ENCODE data around the gene UNC93A.
"Not testable (repeated sequence)": the region's sequence is repeated elsewhere in the genome, so short reads cannot be mapped to it uniquely, and the experiment has no call there.

UNC93A gene

GRCh38 chr6:167275001-167275400, 16.1 kb upstream of the UNC93A start:
- no peak overlapping the region for H3K4me3 ChIP-seq (replicated peaks; ENCODE audit: low read depth, low read length)
- no peak for TF ChIP-seq CTCF (IDR thresholded peaks at IDR 0.05; ENCODE audit: low read length, missing control alignments)
- no peak for DNase-seq (ENCODE audit: low read depth)

- DNase-seq (ENCODE audit: low read depth): no peak
- no peak for TF ChIP-seq CTCF (IDR thresholded peaks at IDR 0.05; ENCODE audit: low read length, missing control alignments)
- no peak overlapping the region for H3K4me3 ChIP-seq (replicated peaks; ENCODE audit: low read depth, low read length)
Measured at GRCh38 chr6:167275436-167275835, 15.7 kb upstream of the UNC93A start.

DNA sequence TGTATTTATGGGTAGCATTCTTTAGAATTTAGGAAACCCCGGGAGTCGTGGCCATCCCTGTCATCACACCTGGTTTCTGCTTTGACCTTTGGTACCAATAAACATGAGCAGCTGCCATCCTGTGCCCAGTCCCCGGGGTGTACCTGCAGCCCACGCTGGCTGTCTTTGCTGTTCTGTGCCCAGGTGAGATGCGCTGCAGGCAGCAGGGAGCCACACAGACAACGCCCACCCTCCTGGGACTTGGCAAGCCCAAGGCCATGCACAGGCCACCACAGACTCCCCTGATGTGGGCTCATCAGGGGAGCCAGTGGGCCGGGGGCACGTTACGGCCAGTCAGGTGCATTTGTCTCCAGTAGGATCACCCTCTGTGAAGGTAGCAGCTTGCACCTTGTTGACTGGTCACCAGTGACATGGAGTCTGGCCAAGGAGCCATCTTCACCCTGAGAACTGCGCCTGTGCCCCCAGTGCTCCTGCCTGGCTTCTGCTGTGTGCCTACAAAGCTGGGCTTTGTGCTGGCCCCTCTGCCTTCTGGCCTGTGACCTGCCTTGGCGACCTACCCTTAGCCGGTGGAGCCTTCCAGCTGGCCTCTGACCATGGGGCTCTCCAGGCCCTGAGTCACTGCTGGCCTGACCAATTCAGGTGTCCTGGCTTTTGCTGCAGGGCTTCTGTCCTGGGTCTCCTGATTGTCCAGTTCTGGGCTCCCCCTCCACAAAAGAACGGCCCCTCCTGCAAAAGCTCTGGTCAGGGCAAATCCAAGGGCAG, 14.2 kb upstream of the UNC93A start:
- no peak for TF ChIP-seq CTCF (IDR thresholded peaks at IDR 0.05; ENCODE audit: low read length, missing control alignments)
- no peak overlapping the region for H3K4me3 ChIP-seq (replicated peaks; ENCODE audit: low read depth, low read length)
- DNase-seq (ENCODE audit: low read depth): no peak

DNA sequence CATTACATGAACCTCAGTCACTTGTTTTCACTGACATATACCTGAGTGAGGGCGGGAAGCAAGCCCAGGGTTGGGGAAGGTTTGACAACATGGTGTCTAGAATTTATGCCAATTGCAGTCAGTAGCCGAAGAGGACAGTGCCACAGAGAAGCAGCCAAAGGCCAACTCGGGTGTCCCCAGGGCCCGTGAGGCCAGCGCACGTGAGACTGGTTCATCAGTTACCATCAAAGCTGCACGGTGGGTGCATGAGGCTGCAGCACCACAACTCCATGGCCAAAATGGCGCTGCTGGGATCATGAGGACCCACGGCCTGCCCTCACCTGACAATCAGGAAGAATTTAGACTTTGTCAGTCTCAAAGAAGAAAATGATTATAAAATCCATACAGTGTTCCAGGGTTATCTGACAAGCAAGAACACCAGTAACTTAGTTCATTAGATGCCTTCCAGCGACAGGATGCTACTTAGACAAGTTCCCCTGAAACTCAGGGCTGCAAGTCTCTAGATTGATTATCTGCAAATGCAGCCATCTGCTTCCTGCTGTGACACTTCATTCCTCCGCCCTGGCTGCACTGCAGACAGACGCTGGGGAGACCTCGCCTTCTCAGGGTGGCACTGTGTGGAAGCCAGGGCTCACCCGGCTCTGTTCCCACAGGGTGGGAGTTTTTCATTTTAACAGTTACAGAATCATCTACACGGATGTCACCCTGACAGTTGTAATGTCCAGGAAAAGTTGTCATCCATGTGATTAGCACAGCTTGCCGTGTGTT, 12.8 kb upstream of the UNC93A start:
- DNase-seq (ENCODE audit: low read depth); H3K4me3 ChIP-seq (replicated peaks; ENCODE audit: low read depth, low read length): not testable (repeated sequence)

DNA sequence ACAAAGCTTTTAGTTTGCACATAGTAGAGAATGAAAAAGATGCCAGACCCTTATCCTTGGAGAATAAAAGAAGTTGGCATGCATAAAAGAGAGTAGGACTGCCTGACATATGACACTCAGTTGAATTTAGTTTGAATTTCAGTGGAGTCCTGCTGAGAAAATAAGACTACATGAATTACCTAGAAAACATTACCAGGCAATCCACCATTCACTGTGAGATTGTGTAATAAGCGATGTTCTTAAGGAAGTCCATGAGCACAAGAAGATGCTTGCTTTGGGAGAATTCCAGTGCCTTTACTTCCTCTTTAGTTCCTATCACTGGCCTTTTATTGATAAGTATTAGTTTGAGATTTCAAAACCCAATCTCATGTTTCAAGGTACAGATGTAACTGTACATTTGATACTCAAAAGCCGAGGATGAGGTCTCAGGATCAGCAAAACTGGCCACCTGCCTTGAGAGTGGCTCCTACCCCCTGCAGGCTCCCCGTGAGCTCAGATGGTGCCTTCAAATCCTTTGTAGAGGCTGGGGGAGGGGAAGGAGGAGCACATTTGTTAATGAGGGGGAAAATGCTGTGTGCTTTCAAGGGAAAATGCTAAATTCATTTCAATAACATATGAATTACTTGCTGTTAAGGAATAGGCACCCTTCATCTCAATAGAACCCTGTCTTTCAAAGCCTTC, 11.2 kb upstream of the UNC93A start:
- no peak overlapping the region for H3K4me3 ChIP-seq (replicated peaks; ENCODE audit: low read depth, low read length)
- no peak for DNase-seq (ENCODE audit: low read depth)
- TF ChIP-seq CTCF (IDR thresholded peaks at IDR 0.05; ENCODE audit: low read length, missing control alignments): no peak

DNA sequence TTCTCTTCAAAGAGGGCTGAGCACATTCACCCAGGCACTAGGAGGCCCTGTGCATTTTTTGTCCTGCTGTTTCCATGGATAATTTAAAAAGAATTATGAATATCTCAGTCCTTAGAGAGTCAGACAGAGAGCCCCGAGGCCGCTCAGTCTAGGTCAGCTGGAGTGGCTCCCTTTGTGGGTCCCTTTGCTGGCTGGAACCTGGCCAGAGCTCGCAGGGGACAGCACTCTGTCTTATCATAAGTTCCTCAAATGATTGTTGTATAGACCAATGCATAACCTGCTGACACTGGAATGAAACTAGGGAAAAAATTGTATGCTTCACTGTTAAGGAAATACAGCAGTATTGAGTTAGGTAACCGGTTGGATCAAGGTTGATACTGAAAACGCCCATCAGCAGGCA, 10.6 kb upstream of the UNC93A start:
- not testable (repeated sequence) for DNase-seq (ENCODE audit: low read depth)

DNA sequence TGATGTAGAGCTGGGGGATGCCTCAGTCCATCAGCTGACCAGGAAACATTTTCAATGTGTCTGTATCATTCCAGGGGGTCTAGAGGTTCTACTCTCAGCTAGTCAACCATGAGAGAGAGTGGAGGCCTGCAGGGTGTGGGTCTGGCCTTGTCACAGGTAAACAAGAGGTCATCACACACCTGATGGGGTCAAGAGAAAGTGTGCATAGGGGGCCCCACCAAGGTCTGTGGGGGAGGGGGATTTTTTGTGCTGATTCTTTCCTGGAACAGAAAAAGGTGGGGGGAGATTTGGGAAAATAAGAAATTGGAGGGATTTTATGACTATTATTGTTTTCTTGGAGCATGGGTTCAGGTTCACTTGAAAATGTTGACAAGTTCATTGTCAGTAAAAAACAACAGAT, 8.9 kb upstream of the UNC93A start:
- TF ChIP-seq CTCF (IDR thresholded peaks at IDR 0.05; ENCODE audit: low read length, missing control alignments): no peak

More for the DNA sequence above, 10.6 kb upstream of the UNC93A start:
- H3K4me3 ChIP-seq (replicated peaks; ENCODE audit: low read depth, low read length): not testable (repeated sequence)

DNA sequence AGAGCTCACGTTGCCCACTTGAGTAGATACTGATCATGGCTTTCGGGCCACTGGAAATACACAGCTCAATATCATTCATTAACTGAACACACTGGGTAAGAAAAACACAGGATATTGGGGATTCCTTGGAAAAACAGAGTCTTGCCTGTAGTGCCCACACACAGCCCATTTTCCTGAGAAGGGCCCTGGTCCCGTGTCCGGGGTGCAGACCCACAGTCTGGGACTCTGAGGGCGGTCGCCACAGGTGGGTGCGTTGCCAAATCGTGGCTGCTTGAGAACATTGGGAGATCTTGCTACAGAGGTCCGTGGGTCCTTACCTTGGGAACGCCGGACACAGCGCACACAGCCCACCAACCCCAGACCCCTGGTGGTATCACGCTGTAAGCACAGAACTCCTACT, 6.5 kb upstream of the UNC93A start:
- not testable (repeated sequence) for H3K4me3 ChIP-seq (replicated peaks; ENCODE audit: low read depth, low read length); DNase-seq (ENCODE audit: low read depth)

More for the DNA sequence above, 8.9 kb upstream of the UNC93A start:
- no peak for DNase-seq (ENCODE audit: low read depth)
- H3K4me3 ChIP-seq (replicated peaks; ENCODE audit: low read depth, low read length): no peak overlapping the region
